ENCODE data around the gene MAPK1.

GRCh38 chr22:21902296-21903087 is 35.0 kb upstream of the MAPK1 start:
- TF ChIP-seq CTCF (IDR thresholded peaks at IDR 0.05) (no peak), POLR2A (IDR thresholded peaks at IDR 0.05) (no peak)
